ENCODE results near the gene ZNF614. TPM values are rescaled to one million over a fixed set of nuclear protein-coding genes. Genes with fewer than 3 reads are reported as not detected.
"Not testable (repeated sequence)": the region's sequence is repeated elsewhere in the genome, so short reads cannot be mapped to it uniquely, and the experiment has no call there.

Gene ZNF614
- total RNA-seq: 2.5 and 5.3 TPM in 2 replicates

DNA sequence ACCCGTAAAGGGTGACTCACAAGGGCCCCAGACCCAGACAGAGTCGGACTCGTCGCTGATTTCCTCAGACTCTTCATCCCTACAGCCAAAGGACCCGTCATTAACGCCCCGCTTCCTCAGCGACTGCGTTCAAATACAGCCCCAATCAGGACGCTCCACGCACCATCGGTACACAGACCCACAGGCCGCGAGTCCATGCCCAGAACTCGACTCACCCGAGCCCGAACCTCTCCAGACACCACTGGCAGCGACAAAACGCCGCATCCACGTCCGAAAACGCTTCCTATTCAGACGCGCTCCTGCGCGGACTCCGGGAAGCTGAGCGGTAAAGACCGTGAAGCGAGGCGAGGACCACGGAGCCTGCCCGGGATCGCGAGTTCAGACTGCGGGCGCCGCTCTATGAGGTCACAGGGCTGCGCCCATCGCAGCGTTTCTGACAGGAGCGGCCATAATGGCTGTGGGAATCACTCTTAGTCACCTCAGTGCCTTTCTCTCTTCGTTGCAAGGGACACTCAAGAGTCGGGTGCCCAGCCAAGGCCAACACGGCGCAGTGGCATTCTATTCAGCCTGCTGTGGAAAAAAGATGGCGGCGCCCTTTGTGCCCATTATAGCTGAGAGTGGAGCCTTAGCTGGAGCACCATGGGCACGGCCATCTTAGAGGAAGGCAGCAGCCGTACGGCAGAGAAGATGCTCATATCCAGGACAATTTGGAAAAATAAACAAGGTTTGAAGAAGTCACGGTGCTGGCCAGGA, at the start of gene ZNF614:
TSS of gene ZNF614 (minus strand) at position 353 of the 753 bp plus-strand sequence. CDS start 2,634 bp downstream, outside the sequence.
- TF ChIP-seq, protein P1, sequence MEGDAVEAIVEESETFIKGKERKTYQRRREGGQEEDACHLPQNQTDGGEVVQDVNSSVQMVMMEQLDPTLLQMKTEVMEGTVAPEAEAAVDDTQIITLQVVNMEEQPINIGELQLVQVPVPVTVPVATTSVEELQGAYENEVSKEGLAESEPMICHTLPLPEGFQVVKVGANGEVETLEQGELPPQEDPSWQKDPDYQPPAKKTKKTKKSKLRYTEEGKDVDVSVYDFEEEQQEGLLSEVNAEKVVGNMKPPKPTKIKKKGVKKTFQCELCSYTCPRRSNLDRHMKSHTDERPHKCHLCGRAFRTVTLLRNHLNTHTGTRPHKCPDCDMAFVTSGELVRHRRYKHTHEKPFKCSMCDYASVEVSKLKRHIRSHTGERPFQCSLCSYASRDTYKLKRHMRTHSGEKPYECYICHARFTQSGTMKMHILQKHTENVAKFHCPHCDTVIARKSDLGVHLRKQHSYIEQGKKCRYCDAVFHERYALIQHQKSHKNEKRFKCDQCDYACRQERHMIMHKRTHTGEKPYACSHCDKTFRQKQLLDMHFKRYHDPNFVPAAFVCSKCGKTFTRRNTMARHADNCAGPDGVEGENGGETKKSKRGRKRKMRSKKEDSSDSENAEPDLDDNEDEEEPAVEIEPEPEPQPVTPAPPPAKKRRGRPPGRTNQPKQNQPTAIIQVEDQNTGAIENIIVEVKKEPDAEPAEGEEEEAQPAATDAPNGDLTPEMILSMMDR (conservative IDR thresholded peaks at IDR 0.05; ENCODE audit: low read depth, low read length): no peak
- peak within 1 kb of the TSS; percentile 77 for H3K4me3 ChIP-seq (ENCODE audit: low read depth, low read length)
- DNase-seq (ENCODE audit: low read depth): peak; percentile 52

DNA sequence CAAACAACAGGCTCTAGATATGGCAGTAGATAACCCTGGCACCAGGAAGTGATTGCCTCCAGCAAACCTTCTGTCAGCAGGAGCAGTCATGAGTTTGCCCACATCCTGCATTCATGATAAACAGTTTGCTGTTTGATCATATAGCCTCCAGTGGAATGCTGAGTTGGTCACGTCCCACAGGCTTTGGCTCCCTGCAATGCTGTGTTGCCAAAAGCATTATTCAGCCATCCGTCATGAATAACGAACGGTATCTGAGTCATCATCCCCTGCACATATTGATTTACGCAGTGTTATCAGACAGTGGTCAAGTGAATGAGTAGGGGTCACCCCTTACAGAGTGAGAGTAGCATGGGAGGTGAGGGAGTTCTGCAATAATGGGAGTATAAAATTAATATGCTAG, 42.3 kb upstream of the ZNF614 start:
- TF ChIP-seq, protein P1 (conservative IDR thresholded peaks at IDR 0.05; ENCODE audit: low read depth, low read length): no peak
- DNase-seq (ENCODE audit: low read depth): no peak
- H3K4me3 ChIP-seq (ENCODE audit: low read depth, low read length): no peak overlapping the region

DNA sequence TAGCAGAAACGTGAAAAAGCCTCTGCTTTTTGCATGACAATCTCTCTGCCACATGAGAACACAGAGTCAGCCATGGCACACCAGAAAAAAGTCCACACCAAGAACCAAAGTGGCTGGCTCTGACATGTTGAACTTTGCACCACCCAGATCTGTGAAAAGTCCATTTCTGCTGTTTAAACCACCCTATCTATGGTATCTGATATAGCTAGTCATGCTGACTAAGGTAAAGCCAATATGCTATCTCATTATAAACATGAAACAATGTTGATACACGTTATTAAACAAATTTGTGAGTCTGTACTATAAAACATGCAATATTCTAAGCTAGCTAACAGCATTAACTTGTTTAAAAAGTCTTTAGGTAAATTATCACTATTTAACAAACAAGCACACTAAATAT, 41.5 kb upstream of the ZNF614 start:
- TF ChIP-seq, protein P1 (conservative IDR thresholded peaks at IDR 0.05; ENCODE audit: low read depth, low read length): no peak
- H3K4me3 ChIP-seq (ENCODE audit: low read depth, low read length): no peak overlapping the region
- DNase-seq (ENCODE audit: low read depth): no peak

DNA sequence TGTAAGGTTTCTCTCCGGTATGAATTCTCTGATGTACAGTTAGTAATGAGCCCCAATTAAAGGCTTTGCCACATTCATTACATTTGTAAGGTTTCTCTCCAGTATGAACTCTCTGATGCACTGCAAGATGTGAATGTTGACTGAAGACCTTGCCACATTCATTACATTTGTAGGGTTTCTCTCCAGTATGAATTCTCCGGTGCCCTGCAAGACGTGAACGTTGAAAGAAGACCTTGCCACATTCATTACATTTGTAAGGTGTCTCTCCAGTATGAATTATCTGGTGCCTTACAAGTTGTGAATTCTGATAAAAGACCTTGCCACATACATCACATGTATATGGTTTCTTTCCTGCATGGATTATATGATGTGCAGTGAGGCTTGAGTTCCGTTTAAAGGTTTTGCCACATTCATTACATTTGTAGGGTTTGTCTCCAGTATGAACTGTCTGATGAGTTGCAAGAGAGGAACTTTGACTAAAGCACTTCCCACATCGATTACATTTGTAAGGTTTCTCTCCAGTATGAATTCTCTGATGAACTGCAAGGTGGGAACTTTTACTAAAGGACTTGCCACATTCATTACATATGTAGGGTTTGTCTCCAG, 38.2 kb upstream of the ZNF614 start:
- DNase-seq (ENCODE audit: low read depth): no peak
- no peak overlapping the region for H3K4me3 ChIP-seq (ENCODE audit: low read depth, low read length)
- TF ChIP-seq, protein P1 (conservative IDR thresholded peaks at IDR 0.05; ENCODE audit: low read depth, low read length): no peak

DNA sequence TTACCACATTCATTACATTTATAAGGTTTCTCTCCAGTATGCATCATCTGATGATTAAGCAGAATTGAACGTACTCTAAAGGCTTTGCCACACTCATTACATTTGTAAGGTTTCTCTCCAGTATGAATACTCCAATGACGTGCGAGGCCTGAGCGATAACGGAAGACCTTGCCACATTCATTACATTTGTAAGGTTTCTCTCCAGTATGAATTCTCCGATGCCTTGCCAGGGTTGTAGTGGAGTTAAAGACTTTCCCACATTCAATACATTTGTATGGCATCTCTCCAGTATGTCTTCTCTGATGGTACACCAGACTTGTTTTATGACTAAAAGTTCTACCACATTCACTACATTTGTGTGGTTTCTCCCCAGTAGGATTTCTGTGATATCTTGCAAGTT, 37.2 kb upstream of the ZNF614 start:
- DNase-seq (ENCODE audit: low read depth): no peak

DNA sequence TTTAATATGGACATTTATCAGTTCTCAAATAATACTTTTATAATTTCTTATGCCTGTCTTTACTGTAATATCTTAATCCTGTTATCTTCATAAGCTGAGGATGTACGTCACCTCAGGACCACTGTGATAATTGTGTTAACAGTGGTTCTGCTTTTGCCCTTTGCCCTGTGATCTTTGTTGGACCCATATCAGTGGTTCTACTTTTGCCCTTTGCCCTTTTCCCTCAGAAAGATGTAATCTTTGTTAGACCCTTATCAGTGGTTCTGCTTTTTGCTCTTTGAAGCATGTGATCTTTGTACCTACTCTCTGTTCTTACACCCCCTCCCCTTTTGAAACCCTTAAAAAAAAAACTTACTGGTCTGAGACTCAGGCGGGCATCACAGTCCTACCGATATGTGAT, 28.3 kb upstream of the ZNF614 start:
- H3K4me3 ChIP-seq (ENCODE audit: low read depth, low read length); DNase-seq (ENCODE audit: low read depth): not testable (repeated sequence)

More for the DNA sequence above, 37.2 kb upstream of the ZNF614 start:
- TF ChIP-seq, protein P1 (conservative IDR thresholded peaks at IDR 0.05; ENCODE audit: low read depth, low read length): no peak
- no peak overlapping the region for H3K4me3 ChIP-seq (ENCODE audit: low read depth, low read length)

DNA sequence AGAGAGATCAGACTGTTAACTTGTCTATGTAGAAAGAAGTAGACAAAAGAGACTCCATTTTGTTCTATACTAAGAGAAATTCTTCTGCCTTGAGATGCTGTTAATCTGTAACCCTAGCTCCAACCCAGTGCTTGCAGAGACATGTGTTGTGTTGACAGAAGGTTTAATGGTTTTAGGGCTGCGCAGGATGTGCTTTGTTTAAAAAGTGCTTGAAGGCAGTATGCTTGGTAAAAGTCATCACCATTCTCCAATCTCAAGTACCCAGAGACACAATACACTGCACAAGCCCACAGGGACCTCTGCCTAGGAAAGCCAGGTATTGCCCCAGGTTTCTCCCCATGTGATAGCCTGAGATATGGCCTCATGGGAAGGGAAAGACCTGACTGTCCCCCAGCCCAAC, 23.6 kb upstream of the ZNF614 start:
- not testable (repeated sequence) for H3K4me3 ChIP-seq (ENCODE audit: low read depth, low read length); DNase-seq (ENCODE audit: low read depth)

Measured in epithelial cell of proximal tubule (primary cell).